SH-SY5Y (cell line): ENCODE results near the gene DPYD.

Experiments
- GATA2 ChIP-seq: IDR thresholded peaks from 2 replicates; pipeline ENCODE4 v1.6.1; 2011; ENCODE audit warnings: mild to moderate bottlenecking, low read depth, low read length
- GATA3 ChIP-seq: IDR thresholded peaks from 2 replicates; pipeline ENCODE4 v1.6.1; 2011; ENCODE audit warnings: low read depth, mild to moderate bottlenecking, low read length, moderate library complexity

Gene DPYD

GRCh38 chr1:97383797-97384196 lies 537.0 kb downstream of the DPYD start:
- TF ChIP-seq GATA3 (no peak), GATA2 (no peak)

GRCh38 chr1:97382206-97382605 lies 538.6 kb downstream of the DPYD start:
- TF ChIP-seq GATA3 (no peak), GATA2 (no peak)

- TF ChIP-seq GATA3 (no peak), GATA2 (no peak)
Observed at GRCh38 chr1:97379387-97380075, 541.3 kb downstream of the DPYD start.

- TF ChIP-seq GATA2 (no peak), GATA3 (no peak)
Observed at GRCh38 chr1:97378596-97378995, 542.2 kb downstream of the DPYD start.

DNA sequence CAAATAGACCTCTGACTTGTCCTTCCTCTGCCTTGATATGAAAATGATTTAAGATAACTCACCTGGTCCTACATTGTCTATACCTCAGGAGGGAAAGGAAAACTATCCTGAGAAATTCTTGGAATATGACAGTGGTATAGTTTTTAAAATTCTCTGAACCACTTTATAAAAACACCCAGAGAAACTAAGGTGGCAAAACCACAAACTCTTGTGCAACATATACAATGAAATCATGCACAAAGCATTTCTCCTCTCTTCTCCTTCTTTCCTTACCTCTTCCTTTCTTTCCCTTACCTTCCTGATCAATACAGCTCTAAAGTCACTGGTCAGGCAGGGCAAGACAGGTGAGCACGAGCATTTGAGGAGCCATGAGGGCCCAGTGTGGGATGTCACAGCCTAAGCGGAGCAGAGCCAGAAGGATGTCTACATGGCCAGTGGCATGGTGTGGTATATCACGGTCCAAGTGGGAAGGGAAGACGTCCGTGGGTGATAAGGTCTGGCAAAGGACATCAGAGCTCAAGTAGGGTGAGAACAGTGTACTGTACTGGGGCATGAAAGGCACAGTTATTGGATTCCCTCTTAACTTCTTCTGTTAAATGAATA lies 543.3 kb downstream of the DPYD start:
- TF ChIP-seq GATA2 (no peak), GATA3 (no peak)

DNA sequence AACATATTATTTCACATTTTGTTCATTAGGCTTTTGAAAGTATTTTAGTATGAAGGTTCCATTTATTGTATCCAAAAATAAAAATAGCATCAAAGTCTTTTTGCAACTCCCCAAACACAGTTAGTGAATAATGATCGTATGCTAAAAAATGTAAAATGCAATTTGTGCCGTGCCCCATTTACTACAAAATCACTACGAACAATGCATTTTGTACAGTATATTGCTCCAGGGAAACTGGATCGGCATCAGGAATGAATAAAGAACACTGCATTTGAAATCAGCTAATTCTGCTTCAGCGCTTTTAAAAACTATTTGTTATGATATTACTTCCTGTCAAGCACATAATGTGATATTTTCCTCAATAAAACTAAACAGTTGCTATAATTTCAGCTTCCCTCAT lies 547.8 kb downstream of the DPYD start:
- TF ChIP-seq GATA3 (no peak), GATA2 (no peak)

GRCh38 chr1:97372531-97372930 lies 548.3 kb downstream of the DPYD start:
- TF ChIP-seq GATA2 (no peak), GATA3 (no peak)

- TF ChIP-seq GATA2 (no peak), GATA3 (no peak)
Observed at GRCh38 chr1:97368296-97368695, 552.5 kb downstream of the DPYD start.

GRCh38 chr1:97366984-97367383 lies 553.9 kb downstream of the DPYD start:
- TF ChIP-seq GATA2, result no peak
- TF ChIP-seq GATA3, result no peak

DNA sequence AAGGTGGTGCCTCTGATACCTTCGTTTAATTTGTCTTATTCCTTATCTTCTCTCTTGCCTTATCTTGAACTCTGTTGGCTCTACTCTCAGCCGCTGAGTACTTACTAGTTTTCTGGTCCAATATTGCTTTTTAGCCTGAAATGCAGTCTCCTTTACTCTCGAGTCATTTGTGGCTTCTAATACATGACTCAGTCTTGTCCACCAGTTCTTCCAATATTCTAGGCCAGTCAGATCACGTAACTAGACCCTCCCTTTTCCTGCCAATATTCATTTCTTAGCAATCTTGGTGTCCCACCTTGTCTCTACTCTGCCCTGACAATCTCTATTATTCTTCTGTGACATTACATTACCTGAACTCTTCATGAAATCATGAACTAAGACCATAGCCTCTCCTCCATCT lies 555.8 kb downstream of the DPYD start:
- no peak for TF ChIP-seq GATA2
- TF ChIP-seq GATA3, result no peak

GRCh38 chr1:97364086-97364485 lies 556.7 kb downstream of the DPYD start:
- TF ChIP-seq GATA3 (no peak), GATA2 (no peak)

DNA sequence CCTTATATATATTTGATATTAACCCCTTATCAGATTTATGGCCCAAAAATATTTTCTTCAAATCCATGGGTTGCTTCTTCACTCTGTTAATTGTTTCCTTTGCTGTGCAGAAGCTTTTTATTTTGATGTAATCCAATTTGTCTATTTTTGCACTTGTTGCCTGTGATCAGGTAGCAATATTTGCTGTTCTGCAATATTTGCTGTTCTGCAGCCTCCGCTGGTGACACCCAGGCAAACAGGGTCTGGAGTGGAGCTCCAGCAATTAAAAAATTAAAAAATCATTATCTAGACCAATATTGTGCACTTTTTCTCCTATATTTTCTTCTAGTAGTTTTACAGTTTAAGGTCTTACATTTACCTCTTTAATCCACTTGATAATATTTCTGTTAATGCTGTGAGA lies 564.5 kb downstream of the DPYD start:
- TF ChIP-seq GATA3, result no peak
- TF ChIP-seq GATA2, result no peak

- TF ChIP-seq GATA3 (no peak), GATA2 (no peak)
Observed at GRCh38 chr1:97352936-97353382, 567.9 kb downstream of the DPYD start.

GRCh38 chr1:97351846-97352245 lies 569.0 kb downstream of the DPYD start:
- TF ChIP-seq GATA2 (no peak), GATA3 (no peak)

GRCh38 chr1:97350662-97351061 lies 570.2 kb downstream of the DPYD start:
- TF ChIP-seq GATA2, result no peak
- TF ChIP-seq GATA3, result no peak

DNA sequence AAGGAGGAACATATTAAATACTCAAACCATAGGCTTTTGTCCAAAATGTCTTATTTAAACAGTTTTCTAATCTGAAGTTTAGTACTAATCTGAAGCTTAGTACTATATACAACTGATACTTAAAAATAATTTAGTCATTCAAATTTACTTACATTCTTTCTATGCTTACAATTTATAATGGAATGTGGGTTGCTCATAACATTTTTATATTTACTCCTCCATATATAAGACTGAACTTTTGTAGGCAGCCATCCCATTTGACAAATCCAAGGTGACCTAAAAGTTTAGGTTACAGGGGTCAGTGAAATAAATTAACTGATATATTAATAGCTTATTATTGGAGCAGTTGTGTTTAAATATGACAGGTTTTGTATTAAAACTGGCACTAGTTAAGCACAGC lies 570.6 kb downstream of the DPYD start:
- TF ChIP-seq GATA2 (no peak), GATA3 (no peak)
